Caco-2 (cell line): Measurements from ENCODE around the gene MAPRE2. TPM values are rescaled to one million over a fixed set of nuclear protein-coding genes. Genes with fewer than 3 reads are reported as not detected.

Experiments used
- BruUV-seq: library from RNA; stranded (reverse); fragments of 400-500 nt; replicated peaks from 2 replicates; lab custom pipeline; 2021; lab: Mats Ljungman, UMichigan
- CTCF ChIA-PET: fragments of 300-600 bp; sonication (Branson Sonifier 250); formaldehyde crosslinking; loops from one replicate; lab custom pipeline; 2022; ENCODE audit warnings: antibody characterized with exemption; lab: Charles Lee
- POLR2A ChIA-PET: fragments of 300-600 bp; sonication (Branson Sonifier 250); formaldehyde crosslinking; loops from one replicate; lab custom pipeline; 2022; ENCODE audit warnings: antibody characterized with exemption; lab: Charles Lee
- DNase-seq, 2 experiments: peaks; one replicate each; pipeline versions ENCODE4 v3.0.0 to v3.0.0-alpha.2; 2020 to 2022
- H3K27me3 ChIP-seq: replicated peaks from 2 replicates; pipeline ENCODE4 v1.6.0; 2011; ENCODE audit warnings: low read length; ENCODE audit not compliant: control insufficient read depth, insufficient read depth
- H3K36me3 ChIP-seq: 2 replicates; pipeline ENCODE4 v1.5.1; 2011; ENCODE audit warnings: low read length; ENCODE audit not compliant: control insufficient read depth, insufficient read depth
- H3K4me1 ChIP-seq: fragments of 250-450 bp; sonication (Bioruptor Pico); 2 replicates; pipeline ENCODE4 v1.5.1; 2020; ENCODE audit warnings: mild to moderate bottlenecking
- H3K4me3 ChIP-seq: 2 replicates; pipeline ENCODE4 v1.5.1; 2011; ENCODE audit warnings: low read depth, mild to moderate bottlenecking, control low read depth, low read length
- H3K9me3 ChIP-seq: fragments of 250-450 bp; sonication (Bioruptor Pico); 2 replicates; pipeline ENCODE4 v1.5.1; 2020; ENCODE audit warnings: mild to moderate bottlenecking, moderate library complexity
- H3K27ac Mint-ChIP-seq: one replicate; pipeline ENCODE4 v1.8.0; 2022; ENCODE audit warnings: mixed read lengths; ENCODE audit not compliant: unreplicated experiment
- H3K27me3 Mint-ChIP-seq: one replicate; pipeline ENCODE4 v1.8.0; 2022; ENCODE audit warnings: mixed read lengths; ENCODE audit not compliant: insufficient read depth, unreplicated experiment
- H3K36me3 Mint-ChIP-seq: one replicate; pipeline ENCODE4 v1.8.0; 2022; ENCODE audit warnings: mild to moderate bottlenecking, mixed read lengths; ENCODE audit not compliant: insufficient read depth, unreplicated experiment
- H3K4me1 Mint-ChIP-seq: one replicate; pipeline ENCODE4 v1.8.0; 2022; ENCODE audit warnings: low read depth, mixed read lengths; ENCODE audit not compliant: unreplicated experiment
- H3K4me3 Mint-ChIP-seq: one replicate; pipeline ENCODE4 v1.8.0; 2022; ENCODE audit warnings: mild to moderate bottlenecking, moderate library complexity, mixed read lengths; ENCODE audit not compliant: unreplicated experiment
- H3K9me3 Mint-ChIP-seq: one replicate; pipeline ENCODE4 v1.8.0; 2022; ENCODE audit warnings: mixed read lengths; ENCODE audit not compliant: unreplicated experiment
- CTCF ChIP-seq, 2 experiments: fragments of 200-600 bp in 1 of 2; IDR thresholded peaks; 1 replicate in 1 of 2; 2 replicates in 1 of 2; pipeline versions ENCODE4 v1.5.1 to v1.8.0; 2011 to 2022; ENCODE audit warnings: antibody characterized with exemption in 1 of 2, control low read depth in 1 of 2, inconsistent platforms in 1 of 2, low read depth in 1 of 2, low read length in 1 of 2, mild to moderate bottlenecking in 1 of 2, moderate library complexity in 1 of 2; ENCODE audit not compliant: insufficient read depth in 1 of 2, severe bottlenecking in 1 of 2, unreplicated experiment in 1 of 2
- intact Hi-C: fragments of 100-400 bp; cut with micrococcal nuclease; formaldehyde crosslinking; loops from one replicate; pipeline ENCODE4 v1.10.0; 2022; ENCODE audit not compliant: unreplicated experiment
- total RNA-seq: library from RNA; stranded (reverse); gene quantifications from 2 replicates; pipeline ENCODE4 v1.2.3, GENCODE V29; 2022

Gene MAPRE2
- total RNA-seq, 1 experiment from 2014 or later, result 9.3 TPM

- Histone ChIP-seq H3K27me3 (no peaks in the 10 kb centered on the region), H3K36me3 (no peaks in the 10 kb centered on the region), H3K4me1 (no peaks in the 10 kb centered on the region), H3K9me3 (no peaks in the 10 kb centered on the region), H3K4me3 (no peak overlapping the region)
- no peaks in the 10 kb centered on the region for H3K9me3 Mint-ChIP-seq
- no peak overlapping the region for H3K4me3 Mint-ChIP-seq
- DNase-seq, result no peak
- no peaks in the 10 kb centered on the region for H3K27me3 Mint-ChIP-seq
- no peak for TF ChIP-seq CTCF (IDR thresholded peaks at IDR 0.05; ENCODE audit: insufficient read depth in 1 of 2, low read depth in 1 of 2, low read length in 1 of 2, severe bottlenecking in 1 of 2, unreplicated experiment in 1 of 2)
- intact Hi-C loops, result no loop called here
- no peaks in the 10 kb centered on the region for H3K36me3 Mint-ChIP-seq
- POLR2A ChIA-PET, result no interaction called here
- CTCF ChIA-PET, result no interaction called here
- H3K27ac Mint-ChIP-seq, result no peak overlapping the region
- no TSS peak for BruUV-seq
- H3K4me1 Mint-ChIP-seq, result no peaks in the 10 kb centered on the region
Observed at GRCh38 chr18:35191698-35192025, 150.4 kb downstream of the MAPRE2 start.

GRCh38 chr18:35192415-35192814 is 151.2 kb downstream of the MAPRE2 start:
- TF ChIP-seq CTCF (IDR thresholded peaks at IDR 0.05; ENCODE audit: insufficient read depth in 1 of 2, low read depth in 1 of 2, low read length in 1 of 2, severe bottlenecking in 1 of 2, unreplicated experiment in 1 of 2), result no peak
- H3K27me3 Mint-ChIP-seq, result no peaks in the 10 kb centered on the region
- no TSS peak for BruUV-seq

More at GRCh38 chr18:35192415-35192814, 151.2 kb downstream of the MAPRE2 start:
- Histone ChIP-seq H3K4me3 (no peak overlapping the region), H3K36me3 (no peaks in the 10 kb centered on the region), H3K9me3 (no peaks in the 10 kb centered on the region), H3K4me1 (no peaks in the 10 kb centered on the region), H3K27me3 (no peaks in the 10 kb centered on the region)
- POLR2A ChIA-PET, result no interaction called here
- Mint-ChIP-seq H3K27ac (no peak overlapping the region), H3K4me1 (no peaks in the 10 kb centered on the region), H3K9me3 (no peaks in the 10 kb centered on the region), H3K36me3 (no peaks in the 10 kb centered on the region), H3K4me3 (no peak overlapping the region)
- intact Hi-C loops, result no loop called here
- no peak for DNase-seq
- CTCF ChIA-PET, result no interaction called here

Other genes starting within 250 kb of the MAPRE2 start
- 4.9 and 6.0 TPM in 2 replicates for gene ZNF397, start 199.6 kb downstream of the MAPRE2 start, total RNA-seq
- 11.9 and 14.1 TPM in 2 replicates for gene ZSCAN30, start 248.8 kb downstream of the MAPRE2 start, total RNA-seq